Skin epidermis (tissue), 12 donors: Measurements from ENCODE around the gene ATP12A.
A peak's percentile ranks its signal among the peaks of the same experiment; 100 is the strongest.
"Not testable (repeated sequence)": the region's sequence is repeated elsewhere in the genome, so short reads cannot be mapped to it uniquely, and the experiment has no call there.

Experiments used
- H3K27ac ChIP-seq, 21 experiments: fragments of 200-600 bp; sonication (generic) in 11 of 21; one replicate each; pipeline ENCODE4 v1.5.0; 2020; ENCODE audit warnings: mild to moderate bottlenecking in 3 of 21, inconsistent platforms in 2 of 21, moderate library complexity in 2 of 21
- H3K4me3 ChIP-seq, 7 experiments: fragments of 200-600 bp; sonication (generic) in 2 of 7; one replicate each; pipeline ENCODE4 v1.5.0; 2020; ENCODE audit warnings: inconsistent platforms in 2 of 7, mild to moderate bottlenecking in 2 of 7, moderate library complexity in 1 of 7

Gene ATP12A

DNA sequence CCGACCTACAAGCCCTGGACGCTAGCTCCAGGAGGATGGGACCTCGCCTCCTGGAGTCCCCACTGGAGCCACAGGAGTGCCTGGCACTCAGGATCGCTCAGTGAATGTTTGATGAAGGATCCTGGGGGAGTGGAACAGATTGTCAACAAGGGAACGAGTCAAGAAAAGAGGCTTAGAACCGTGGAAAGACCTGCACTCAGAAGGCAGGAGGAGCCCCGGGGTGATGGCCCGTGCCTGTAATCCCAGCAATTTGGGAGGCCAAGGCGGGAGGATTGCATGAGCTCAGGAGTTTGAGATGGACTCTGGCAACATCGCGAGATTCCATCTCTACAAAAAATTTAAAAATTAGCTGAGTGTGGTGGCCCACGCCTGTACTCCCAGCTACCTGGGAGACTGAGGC is 38.9 kb downstream of the ATP12A start:
- Histone ChIP-seq H3K27ac (no peak overlapping the region), H3K4me3 (no peak overlapping the region)

DNA sequence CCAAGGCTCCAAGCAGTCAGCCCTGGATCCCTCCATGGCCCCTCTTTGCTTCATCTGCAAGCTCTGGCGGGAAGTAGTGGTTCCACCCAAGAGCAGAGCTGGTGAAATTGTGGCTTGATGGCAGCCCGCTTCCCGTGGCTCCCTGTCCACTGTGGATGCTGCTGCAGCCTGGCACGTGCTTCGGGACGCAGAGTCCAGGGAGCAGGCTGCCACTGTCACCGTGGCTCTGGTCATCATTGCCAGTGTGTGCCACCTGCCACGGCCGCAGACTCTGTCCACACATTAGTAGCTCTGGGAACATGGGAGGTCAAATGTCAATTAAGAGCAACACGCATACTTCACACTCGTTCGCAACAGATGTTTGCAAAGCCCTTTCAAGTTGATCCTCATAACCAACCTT is 43.0 kb downstream of the ATP12A start:
- Histone ChIP-seq H3K4me3 (no peak overlapping the region), H3K27ac (no peak overlapping the region)

- no peak overlapping the region for H3K4me3 ChIP-seq
- no peak overlapping the region for H3K27ac ChIP-seq
Observed at GRCh38 chr13:24724714-24725113, 44.5 kb downstream of the ATP12A start.

- H3K27ac ChIP-seq, result no peak overlapping the region
- H3K4me3 ChIP-seq, result no peak overlapping the region
Observed at GRCh38 chr13:24725379-24725778, 45.2 kb downstream of the ATP12A start.

GRCh38 chr13:24727731-24728601 is 47.8 kb downstream of the ATP12A start:
- H3K4me3 ChIP-seq, result no peak overlapping the region
- no peak overlapping the region for H3K27ac ChIP-seq

GRCh38 chr13:24730873-24731567 is 50.8 kb downstream of the ATP12A start:
- not testable (repeated sequence) for H3K4me3 ChIP-seq, H3K27ac ChIP-seq

- H3K27ac ChIP-seq, result no peak overlapping the region
Observed at GRCh38 chr13:24734950-24735349, 54.7 kb downstream of the ATP12A start.

DNA sequence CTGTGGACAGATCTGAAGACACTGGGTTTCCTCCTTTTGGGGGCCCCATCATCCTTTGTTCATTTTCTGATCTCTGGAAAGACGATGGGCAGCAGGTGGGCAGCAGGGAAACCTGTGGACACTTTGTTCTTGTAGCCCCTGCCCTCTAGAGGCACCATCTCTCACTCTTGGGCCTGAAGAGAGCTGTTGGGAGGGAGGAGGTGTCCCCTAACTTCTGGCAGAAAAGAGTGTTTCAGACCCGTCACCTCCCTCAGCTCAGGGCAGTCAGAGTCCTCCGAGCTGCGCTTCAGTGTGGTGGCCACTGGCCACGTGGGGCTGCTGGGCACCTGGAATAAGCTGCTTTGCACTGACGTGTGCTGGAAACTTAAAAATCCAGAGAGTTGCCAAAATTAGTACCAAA is 56.8 kb downstream of the ATP12A start:
- H3K27ac ChIP-seq, result no peak overlapping the region
- H3K4me3 ChIP-seq, result no peak overlapping the region

More at GRCh38 chr13:24734950-24735349, 54.7 kb downstream of the ATP12A start:
- H3K4me3 ChIP-seq, result no peak overlapping the region

DNA sequence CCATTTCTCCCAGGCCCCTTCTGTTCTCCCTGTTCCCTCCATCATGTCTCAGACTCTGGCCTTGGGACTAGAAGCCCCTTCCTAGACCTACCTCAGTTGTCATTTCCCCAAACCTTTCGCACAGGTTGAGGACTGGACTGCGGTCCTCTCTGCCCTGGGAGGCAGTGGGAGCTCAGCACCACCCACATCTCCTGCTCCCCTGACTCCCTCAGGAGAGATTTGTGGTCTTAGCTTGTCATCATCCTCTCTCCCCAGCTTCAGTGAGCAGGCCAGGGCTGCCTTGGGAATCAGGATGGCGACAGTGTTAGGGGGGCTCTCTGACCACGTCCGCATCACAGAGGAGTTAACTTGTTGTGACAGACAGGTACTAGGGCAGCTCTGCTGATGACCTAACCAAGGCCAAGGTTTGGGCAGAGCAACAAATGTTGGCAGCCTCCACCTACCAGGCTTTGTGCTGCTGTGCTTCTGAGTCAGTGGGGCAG is 58.2 kb downstream of the ATP12A start:
- H3K4me3 ChIP-seq, result no peak overlapping the region
- H3K27ac ChIP-seq, result no peak overlapping the region

DNA sequence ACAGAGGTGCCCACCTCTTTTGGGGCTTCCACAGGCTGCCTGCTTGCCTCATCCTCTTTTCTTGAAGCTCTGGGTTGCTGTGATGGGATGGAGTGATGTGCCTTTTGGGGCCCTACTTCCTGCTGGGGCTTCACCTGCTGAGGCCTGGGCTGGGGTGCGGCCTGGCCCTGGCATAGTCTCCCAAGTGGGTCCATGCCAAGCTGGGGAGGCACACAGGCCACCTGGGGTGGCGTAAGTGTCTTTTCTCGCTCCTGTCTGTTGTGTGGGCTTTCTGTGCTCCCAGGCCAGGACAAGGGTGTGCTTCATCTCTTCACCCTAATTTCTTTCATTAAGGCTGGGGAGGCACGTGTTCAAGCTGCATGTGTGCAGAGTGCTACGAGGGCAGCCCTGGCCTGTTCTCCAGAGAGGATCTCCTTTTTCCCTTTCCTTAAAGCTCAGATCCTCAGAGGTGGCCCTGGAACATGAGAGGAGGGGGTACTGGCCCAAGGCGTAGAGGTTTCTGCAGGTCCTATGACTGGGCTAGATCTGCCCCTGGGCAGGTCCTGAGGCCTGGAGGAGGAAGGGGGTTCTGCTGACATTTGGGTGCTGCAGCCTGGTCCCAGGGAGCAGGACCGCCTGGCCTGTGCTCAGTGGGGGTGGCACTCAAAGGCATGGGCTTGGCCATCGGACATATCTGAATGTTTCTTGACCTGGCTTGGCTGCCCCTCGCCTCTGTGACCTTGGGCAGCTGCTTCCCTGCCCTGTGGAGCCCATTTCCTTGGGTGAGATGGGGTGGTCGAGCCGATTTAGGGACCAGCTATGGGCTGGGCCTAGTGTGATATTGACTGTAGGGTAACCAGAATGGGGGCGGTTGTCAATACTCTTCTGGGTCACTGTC is 60.0 kb downstream of the ATP12A start:
- Histone ChIP-seq H3K4me3 (no peak overlapping the region), H3K27ac (no peak overlapping the region)

GRCh38 chr13:24741016-24741662 is 60.9 kb downstream of the ATP12A start:
- Histone ChIP-seq H3K27ac (no peak overlapping the region), H3K4me3 (no peak overlapping the region)

DNA sequence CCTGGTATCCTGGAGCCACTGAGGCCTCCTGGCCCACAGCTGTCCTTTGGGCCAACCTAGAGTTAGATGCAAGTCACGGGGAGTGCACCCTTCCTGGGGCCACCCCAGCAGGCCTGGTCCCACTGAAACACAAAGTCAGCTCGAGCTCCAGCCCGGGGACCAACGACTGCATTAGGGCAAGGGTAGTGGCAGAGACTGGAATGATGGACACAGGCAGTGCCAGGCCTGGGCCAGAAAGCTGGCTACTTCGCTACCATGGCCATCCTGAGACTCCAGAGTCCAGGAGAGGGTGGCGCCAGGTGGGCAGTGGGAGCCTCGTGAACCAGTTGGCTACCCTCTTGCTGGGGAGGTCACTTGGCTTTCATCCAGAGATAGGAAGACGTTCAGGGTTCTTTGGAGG is 61.6 kb downstream of the ATP12A start:
- H3K4me3 ChIP-seq, result no peak overlapping the region
- no peak overlapping the region for H3K27ac ChIP-seq

DNA sequence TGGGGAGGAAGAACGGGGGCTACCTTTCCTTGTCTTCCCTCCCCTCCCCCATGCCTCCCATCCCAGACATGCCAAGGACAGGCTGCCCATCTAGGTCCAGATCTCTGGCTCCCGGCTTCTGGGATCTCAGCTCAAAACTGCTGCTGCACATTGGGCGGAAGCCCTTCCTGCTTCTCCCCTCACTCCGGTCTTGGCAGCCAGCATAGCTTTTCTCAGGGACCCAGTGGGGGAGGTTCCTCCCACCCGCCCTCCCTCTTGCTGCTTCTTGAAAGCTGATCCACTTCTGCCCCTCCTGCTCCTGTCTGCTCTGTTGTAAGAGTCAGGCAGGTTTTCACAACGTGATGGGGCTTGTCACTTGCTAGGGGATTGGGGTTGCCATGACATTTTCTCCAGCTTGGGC is 62.1 kb downstream of the ATP12A start:
- no peak overlapping the region for H3K27ac ChIP-seq
- H3K4me3 ChIP-seq, result no peak overlapping the region

GRCh38 chr13:24742977-24743376 is 62.8 kb downstream of the ATP12A start:
- Histone ChIP-seq H3K27ac (no peak overlapping the region), H3K4me3 (no peak overlapping the region)

DNA sequence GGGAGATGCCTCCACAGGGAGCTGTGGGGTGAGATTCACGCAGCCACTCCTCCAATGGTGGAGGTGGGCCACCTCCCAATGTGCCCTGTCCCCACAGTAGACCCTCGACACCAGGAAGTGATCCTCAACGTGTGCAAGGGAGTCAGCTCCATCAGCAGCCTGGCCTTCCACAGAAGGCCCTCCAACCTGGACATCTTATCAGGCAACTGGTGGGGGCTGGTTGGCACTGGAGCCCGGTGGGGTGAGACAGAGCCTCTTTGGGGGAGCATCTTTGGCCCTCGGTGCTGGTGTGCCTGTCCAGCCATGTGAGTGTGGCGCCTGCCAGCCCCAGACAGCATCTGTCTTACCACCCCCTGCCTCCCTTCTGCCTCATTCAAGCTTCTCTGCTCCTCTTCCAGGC is 64.0 kb downstream of the ATP12A start:
- no peak overlapping the region for H3K27ac ChIP-seq
- no peak overlapping the region for H3K4me3 ChIP-seq

DNA sequence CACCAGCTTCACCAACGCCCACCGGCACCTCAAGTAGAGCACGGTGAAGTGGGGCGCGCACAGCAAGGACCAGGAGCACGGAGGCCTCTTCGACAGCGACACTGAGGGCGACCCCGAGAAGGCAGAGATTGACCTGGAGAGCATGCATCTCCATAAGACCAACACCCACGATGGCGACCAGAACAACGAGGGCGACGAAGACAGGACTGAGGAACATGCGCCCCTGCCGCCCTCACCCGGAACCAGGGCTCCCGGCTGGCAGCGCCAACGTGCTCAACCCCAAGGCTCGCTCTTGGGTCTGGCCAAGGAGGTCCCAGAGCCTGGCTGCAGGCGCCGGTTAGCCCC is 65.3 kb downstream of the ATP12A start:
- Histone ChIP-seq H3K4me3 (no peak overlapping the region), H3K27ac (no peak overlapping the region)

DNA sequence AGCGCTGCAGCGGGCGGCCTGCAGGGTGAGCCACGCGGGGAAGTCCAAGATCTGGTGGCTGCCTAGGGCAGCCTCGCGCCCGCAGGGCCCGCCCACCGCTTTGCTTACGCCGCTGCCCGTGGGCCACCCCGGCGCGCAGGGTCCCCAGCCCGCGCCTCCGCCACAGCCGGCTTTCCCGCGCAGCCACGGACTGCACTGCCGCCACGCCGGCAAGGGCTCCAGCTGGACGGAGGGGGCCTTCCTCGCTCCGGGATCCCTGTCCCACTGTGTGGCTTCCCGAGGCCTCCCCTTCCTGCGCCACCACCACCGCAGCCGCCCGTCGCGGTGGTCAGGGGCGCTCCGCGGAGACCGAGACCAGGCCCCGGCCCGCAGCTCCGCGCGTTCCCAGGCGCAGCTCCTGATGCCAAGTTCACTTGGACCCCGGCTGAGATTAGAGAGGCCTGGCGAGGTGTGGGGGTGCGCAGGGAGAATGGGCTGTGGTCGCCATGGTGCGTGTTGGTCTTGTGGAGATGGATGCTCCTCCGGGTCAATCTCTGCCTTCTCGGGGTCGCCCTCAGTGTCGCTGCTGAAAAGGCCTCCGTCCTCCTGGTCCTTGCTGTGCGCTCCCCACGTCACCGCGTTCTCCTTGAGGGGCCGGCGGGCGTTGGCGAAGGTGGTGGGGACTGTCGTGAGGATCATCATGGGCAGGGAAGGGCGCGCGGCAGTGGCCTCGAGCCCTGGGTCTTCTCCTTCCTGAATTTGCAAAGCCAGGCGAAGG is 65.8 kb downstream of the ATP12A start:
- no peak overlapping the region for H3K4me3 ChIP-seq
- no peak overlapping the region for H3K27ac ChIP-seq

GRCh38 chr13:24746618-24747247 is 66.5 kb downstream of the ATP12A start:
- H3K4me3 ChIP-seq, result peak overlapping the region in 1 of 7 experiments; percentile 45
- no peak overlapping the region for H3K27ac ChIP-seq
